Measurements from ENCODE around the gene IZUMO1R.
"Not testable (repeated sequence)": the region's sequence is repeated elsewhere in the genome, so short reads cannot be mapped to it uniquely, and the experiment has no call there.

Gene IZUMO1R

DNA sequence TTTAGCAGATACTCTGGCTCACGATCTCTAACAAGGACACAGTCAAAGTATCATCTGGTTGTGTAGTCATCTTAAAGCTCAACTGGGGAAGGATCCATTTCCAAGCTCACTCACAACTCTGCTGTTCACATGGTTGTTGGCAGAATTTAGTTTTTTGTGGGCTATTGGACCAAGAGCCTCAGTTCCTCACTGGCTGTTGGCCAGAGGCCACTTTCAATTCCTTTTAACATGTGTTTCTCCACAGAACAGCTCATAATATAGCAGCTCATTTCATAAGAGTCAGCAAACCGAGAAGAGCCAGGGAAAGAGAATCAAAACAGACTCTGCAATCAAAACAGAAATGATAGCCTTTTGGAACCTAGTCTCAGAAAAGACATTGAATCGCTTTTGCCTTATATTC is 22.6 kb downstream of the IZUMO1R start:
- DNase-seq: peak; percentile 57 to 65

DNA sequence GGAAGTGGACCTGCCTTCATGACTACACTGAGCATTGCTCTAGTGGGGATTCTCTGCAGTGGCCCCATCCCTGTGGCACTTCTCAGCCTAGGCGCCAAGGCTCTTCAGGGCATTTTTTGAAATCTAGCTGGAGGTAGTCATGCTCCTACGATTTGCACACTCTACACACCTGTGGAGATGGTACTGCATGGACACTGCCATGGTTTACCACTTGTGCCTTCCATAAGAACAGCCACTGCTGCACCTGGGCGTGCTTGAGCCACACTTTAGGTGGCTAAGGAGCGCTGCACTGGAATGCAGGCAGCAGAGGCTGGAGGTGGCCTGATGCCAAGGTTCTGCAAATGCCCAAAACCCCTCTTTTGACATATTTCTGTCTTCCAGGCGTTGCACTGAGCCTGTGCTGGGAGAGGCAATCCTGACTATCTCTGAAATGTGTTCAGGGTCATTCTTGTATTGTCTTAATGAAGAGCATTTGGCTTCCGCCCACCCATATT is 24.3 kb downstream of the IZUMO1R start:
- DNase-seq: no peak

DNA sequence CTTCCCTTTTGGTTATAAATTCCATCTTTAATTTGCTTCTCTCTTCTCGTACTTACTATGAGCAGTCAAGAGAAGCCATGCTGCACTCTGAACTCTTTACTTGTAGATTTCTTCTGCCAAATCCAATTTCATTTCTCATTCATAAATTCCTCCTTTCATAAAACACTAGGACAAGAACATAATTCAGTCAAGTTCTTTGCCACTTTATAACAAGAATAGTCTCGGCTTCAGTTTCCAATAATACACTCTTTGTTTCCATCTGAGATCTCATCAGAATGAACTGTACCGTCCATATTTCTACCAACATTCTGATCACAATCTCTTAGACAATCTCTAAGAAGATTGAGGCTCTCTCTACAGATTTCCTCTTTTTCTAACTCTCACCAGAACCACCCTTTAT is 25.1 kb downstream of the IZUMO1R start:
- no peak for DNase-seq

DNA sequence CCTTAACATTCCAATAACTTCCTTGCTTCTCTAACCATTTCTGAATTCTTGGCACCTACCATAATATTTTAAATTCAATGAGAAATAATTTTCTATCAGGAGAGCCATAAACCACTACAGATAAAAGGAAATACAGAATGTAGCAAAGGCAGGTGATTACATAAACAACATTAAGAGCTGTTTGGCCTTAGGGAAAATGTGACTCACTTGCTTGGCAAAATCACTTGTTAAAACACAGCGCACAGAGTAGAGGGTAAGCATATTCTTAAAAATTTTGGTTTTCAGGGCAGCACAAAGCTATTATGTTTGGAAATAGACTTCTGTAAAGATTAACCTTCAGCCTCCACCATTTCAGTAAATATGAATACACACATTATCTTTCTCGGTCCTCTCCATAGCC is 26.4 kb downstream of the IZUMO1R start:
- DNase-seq: no peak

DNA sequence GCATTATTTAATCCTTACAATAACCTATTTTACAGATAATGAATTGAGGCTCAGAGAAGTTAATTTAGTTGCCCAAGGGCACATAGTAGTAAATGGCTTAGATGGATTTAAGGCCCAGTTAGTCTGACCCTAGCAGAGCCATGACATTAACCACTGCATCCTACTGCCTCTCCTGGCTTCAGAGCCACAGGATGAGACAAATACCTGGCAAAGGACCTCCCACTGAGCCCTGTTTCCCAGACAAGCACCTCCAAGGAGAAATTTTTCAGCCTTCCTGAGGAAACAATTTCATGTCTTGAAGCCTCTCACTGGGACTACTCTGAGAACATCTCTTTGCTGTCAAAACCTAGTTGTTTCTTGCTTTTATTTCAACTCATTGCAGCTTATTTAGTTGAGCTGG is 28.4 kb downstream of the IZUMO1R start:
- no peak for DNase-seq

DNA sequence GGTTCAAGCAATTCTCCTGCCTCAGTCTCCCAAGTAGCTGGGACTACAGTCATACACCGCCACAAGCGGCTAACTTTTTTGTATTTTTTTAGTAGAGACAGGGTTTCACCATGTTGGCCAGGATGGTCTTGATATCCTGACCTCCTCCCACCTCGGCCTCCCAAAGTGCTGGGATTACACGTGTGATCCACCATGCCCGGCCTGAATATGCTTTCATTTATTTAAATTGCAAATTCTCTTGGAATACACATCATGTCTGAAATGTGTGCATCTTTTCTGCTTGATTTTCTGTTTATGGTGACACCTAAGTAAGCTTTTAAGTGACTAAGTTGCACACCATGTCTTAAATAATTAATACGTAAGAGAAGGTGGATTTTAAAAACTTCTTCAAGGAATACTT is 31.7 kb downstream of the IZUMO1R start:
- DNase-seq: no peak

DNA sequence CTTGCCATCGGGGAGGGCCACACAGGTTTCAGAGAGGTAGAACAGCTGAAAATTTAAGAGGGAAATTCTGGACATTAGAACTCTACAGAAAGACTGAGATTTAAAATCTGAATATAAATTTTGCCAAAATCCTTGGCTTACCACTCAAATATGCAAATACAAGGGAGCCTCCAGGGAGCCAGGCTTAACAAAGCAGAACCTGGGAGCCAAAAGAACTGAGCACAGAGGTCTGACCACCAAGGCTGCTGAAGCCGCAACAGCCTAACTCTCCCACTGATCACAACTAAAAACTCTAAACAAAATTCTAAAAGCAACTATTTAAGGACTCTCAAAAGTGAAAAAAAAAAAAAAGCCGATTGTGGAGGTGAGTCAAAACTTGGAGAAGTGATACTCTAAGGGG is 34.3 kb downstream of the IZUMO1R start:
- DNase-seq: no peak

DNA sequence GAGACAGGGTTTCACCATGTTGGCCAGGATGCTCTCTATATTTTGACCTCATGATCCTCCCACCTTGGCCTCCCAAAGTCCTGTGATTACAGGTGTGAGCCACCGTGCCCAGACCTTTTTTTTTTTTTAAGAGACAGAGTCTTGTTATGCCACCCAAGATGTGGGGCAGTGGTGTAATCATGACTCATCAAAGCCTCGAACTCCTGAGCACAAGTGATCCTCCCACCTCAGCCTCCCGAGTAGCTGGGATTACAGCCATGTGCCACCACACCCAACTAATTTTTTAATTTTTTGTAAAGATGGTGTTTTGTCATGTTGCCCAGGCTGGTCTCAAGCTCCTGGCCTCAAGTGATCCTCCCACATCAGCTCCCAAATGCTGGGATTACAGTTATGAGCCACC is 37.9 kb downstream of the IZUMO1R start:
- DNase-seq: no peak

DNA sequence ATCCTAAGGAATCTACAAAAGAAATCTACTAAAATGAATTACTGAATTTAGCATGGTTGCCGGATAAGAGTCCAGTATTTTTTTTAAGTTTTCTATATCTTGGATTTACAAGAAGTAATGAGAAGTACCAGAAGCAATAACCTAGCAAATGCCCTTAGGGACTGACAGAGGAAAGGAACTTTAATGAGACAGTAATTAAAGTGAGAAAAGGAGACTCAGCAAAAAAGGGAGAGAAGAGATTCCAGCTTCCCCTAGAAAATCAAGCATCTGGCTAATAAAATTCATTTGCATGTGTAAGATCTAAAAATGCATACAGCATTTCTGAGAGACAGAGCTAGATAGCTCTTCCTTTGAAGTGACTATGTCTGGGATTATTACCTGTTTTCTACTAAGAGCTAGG is 39.1 kb downstream of the IZUMO1R start:
- no peak for DNase-seq

DNA sequence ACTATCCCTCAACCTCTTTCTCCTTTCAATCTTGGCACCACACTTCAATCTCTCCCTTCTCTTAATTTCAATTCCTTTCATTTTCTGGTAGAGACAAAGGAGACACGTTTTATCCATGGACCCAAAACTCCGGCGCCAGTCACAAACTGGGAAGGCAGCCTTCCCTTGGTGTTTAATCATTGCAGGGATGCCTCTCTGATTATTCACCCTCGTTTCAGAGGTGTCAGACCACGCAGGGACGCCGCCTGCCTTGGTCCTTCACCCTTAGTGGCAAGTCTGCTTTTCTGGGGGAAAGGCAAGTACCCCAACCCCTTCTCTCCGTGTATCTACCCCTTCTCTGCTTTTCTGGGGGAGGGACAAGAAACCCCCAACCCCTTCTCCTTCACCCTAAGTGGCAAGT is 41.9 kb downstream of the IZUMO1R start:
- not testable (repeated sequence) for DNase-seq

DNA sequence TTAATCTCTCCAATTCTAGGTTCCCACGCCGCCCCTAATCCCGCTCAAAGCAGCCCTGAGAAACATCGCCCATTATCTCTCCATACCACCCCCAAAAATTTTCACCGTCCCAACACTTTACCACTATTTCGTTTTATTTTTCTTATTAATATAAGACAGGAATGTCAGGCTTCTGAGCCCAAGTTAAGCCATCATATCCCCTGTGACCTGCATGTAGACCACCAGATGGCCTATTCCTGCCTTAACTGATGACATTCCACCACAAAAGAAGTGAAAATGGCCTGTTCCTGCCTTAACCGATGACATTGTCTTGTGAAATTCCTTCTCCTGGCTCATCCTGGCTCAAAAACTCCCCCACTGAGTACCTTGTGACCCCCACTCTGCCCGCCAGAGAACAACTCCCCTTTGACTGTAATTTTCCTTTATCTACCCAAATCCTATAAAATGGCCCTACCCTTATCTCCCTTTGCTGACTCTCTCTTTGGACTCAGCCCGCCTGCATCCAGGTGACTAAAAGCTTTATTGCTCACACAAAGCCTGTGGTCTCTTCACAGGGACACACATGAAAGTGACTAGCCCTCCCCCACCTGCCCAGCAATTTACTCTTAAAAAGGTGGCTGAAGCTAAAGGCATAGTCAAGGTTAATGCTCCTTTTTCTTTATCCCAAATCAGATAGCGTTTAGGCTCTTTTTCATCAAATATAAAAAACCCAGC is 46.6 kb downstream of the IZUMO1R start:
- DNase-seq: not testable (repeated sequence)

Data from inflammatory macrophage (primary cell).